Stimulated activated effector memory CD8-positive, alpha-beta T cell treated with anti-CD3 and anti-CD28 coated beads, Interleukin-12 subunit alpha, Interleukin-12 subunit beta, amount 100 ng/mL, for 72 hours (primary cell): ENCODE results near the gene ATXN7L3.

Experiments
- ATAC-seq: fragments of 150-1000 bp; cut with Tn5 transposase; 2 replicates; pipeline ENCODE4 v1.10.0; 2021
- DNase-seq, 2 donors: peaks; one replicate each; pipeline ENCODE4 v3.0.0; 2021 to 2022; ENCODE audit warnings: low spot score in 2 of 2
- H3K27ac Mint-ChIP-seq: one replicate; pipeline ENCODE4 v1.8.0; 2022; ENCODE audit warnings: mild to moderate bottlenecking, mixed read lengths
- H3K36me3 Mint-ChIP-seq: one replicate; pipeline ENCODE4 v1.8.0; 2022; ENCODE audit warnings: mild to moderate bottlenecking, mixed read lengths
- H3K4me1 Mint-ChIP-seq: one replicate; pipeline ENCODE4 v1.8.0; 2022; ENCODE audit warnings: mixed read lengths
- H3K4me3 Mint-ChIP-seq: one replicate; pipeline ENCODE4 v1.8.0; 2022; ENCODE audit warnings: mild to moderate bottlenecking, mixed read lengths
- H3K9me3 Mint-ChIP-seq: one replicate; pipeline ENCODE4 v1.8.0; 2022; ENCODE audit warnings: mixed read lengths

ATXN7L3 gene

GRCh38 chr17:44221084-44221861 lies 21.6 kb upstream of the ATXN7L3 start:
- Mint-ChIP-seq H3K4me1 (peaks cover 35% of the 10 kb centered on the region), H3K27ac (peak overlapping the region; percentile 96), H3K9me3 (no peaks in the 10 kb centered on the region), H3K36me3 (peaks cover 47% of the 10 kb centered on the region), H3K4me3 (peak overlapping the region; percentile 96)
- DNase-seq (peak; percentile 44 to 81), ATAC-seq (peak; percentile 46)

GRCh38 chr17:44220213-44221083 lies 20.8 kb upstream of the ATXN7L3 start:
- Mint-ChIP-seq H3K9me3 (no peaks in the 10 kb centered on the region), H3K36me3 (peaks cover 56% of the 10 kb centered on the region), H3K4me1 (peaks cover 43% of the 10 kb centered on the region), H3K27ac (peak overlapping the region; percentile 96), H3K4me3 (peak overlapping the region; percentile 96)
- ATAC-seq (peak; percentile 23), DNase-seq (peak; percentile 54 to 84)

GRCh38 chr17:44219616-44220212 lies 20.0 kb upstream of the ATXN7L3 start, which contains the start of gene UBTF:
Gene UBTF, minus strand, starts transcription at chr17:44219675. Its CDS starts 1,446 bp downstream, at chr17:44218229.
- peak; percentile 35 for ATAC-seq
- H3K4me3 Mint-ChIP-seq, result peak within 1 kb of the TSS; percentile 96
- no peaks in the 10 kb centered on the region for H3K9me3 Mint-ChIP-seq
- peaks cover 50% of the 10 kb centered on the region for H3K4me1 Mint-ChIP-seq
- peak in 1 of 2 donors; percentile 80 for DNase-seq
- peaks cover 63% of the 10 kb centered on the region for H3K36me3 Mint-ChIP-seq
- H3K27ac Mint-ChIP-seq, result peak within 1 kb of the TSS; percentile 96

- H3K36me3 Mint-ChIP-seq, result peaks cover 69% of the 10 kb centered on the region
- ATAC-seq (peak; percentile 69), DNase-seq (peak; percentile 67 to 84)
- no peaks in the 10 kb centered on the region for H3K9me3 Mint-ChIP-seq
- no peak overlapping the region for H3K4me3 Mint-ChIP-seq
- H3K27ac Mint-ChIP-seq, result no peak overlapping the region
- peaks cover 56% of the 10 kb centered on the region for H3K4me1 Mint-ChIP-seq
Observed at GRCh38 chr17:44219108-44219615, 19.5 kb upstream of the ATXN7L3 start.

GRCh38 chr17:44218344-44219107 lies 18.8 kb upstream of the ATXN7L3 start:
- Mint-ChIP-seq H3K27ac (peak overlapping the region; percentile 93), H3K4me3 (peak overlapping the region; percentile 80), H3K4me1 (peaks cover 62% of the 10 kb centered on the region), H3K9me3 (no peaks in the 10 kb centered on the region), H3K36me3 (peaks cover 75% of the 10 kb centered on the region)
- peak; percentile 83 to 93 for DNase-seq
- ATAC-seq, result peak; percentile 61

GRCh38 chr17:44217738-44218343 lies 18.2 kb upstream of the ATXN7L3 start:
- Mint-ChIP-seq H3K9me3 (no peaks in the 10 kb centered on the region), H3K4me1 (peaks cover 69% of the 10 kb centered on the region), H3K27ac (peak overlapping the region; percentile 93), H3K4me3 (peak overlapping the region; percentile 80), H3K36me3 (peaks cover 82% of the 10 kb centered on the region)
- ATAC-seq, result no peak
- peak in 1 of 2 donors; percentile 69 for DNase-seq

- H3K4me1 Mint-ChIP-seq, result peaks cover 64% of the 10 kb centered on the region
- DNase-seq (no peak), ATAC-seq (no peak)
- H3K4me3 Mint-ChIP-seq, result peak overlapping the region; percentile 80
- peak overlapping the region; percentile 93 for H3K27ac Mint-ChIP-seq
- H3K9me3 Mint-ChIP-seq, result no peaks in the 10 kb centered on the region
- H3K36me3 Mint-ChIP-seq, result peaks cover 79% of the 10 kb centered on the region
Observed at GRCh38 chr17:44216694-44217093, 17.0 kb upstream of the ATXN7L3 start.

- DNase-seq (no peak), ATAC-seq (no peak)
- peaks cover 79% of the 10 kb centered on the region for H3K36me3 Mint-ChIP-seq
- peak overlapping the region; percentile 80 for H3K4me3 Mint-ChIP-seq
- no peaks in the 10 kb centered on the region for H3K9me3 Mint-ChIP-seq
- H3K4me1 Mint-ChIP-seq, result peaks cover 64% of the 10 kb centered on the region
- H3K27ac Mint-ChIP-seq, result peak overlapping the region; percentile 93
Observed at GRCh38 chr17:44216173-44216572, 16.5 kb upstream of the ATXN7L3 start.

- Mint-ChIP-seq H3K9me3 (no peaks in the 10 kb centered on the region), H3K36me3 (peaks cover 81% of the 10 kb centered on the region), H3K4me3 (peak overlapping the region; percentile 80), H3K27ac (peak overlapping the region; percentile 93), H3K4me1 (peaks cover 71% of the 10 kb centered on the region)
- ATAC-seq, result no peak
- no peak for DNase-seq
Observed at GRCh38 chr17:44214896-44215295, 15.2 kb upstream of the ATXN7L3 start.

GRCh38 chr17:44214230-44214494 lies 14.5 kb upstream of the ATXN7L3 start:
- Mint-ChIP-seq H3K4me3 (no peak overlapping the region), H3K9me3 (no peaks in the 10 kb centered on the region), H3K36me3 (peaks cover 88% of the 10 kb centered on the region), H3K4me1 (peaks cover 78% of the 10 kb centered on the region), H3K27ac (peak overlapping the region; percentile 93)
- DNase-seq (no peak), ATAC-seq (no peak)

GRCh38 chr17:44213403-44214229 lies 13.9 kb upstream of the ATXN7L3 start:
- H3K27ac Mint-ChIP-seq, result peak overlapping the region; percentile 93
- peaks cover 94% of the 10 kb centered on the region for H3K36me3 Mint-ChIP-seq
- no peak overlapping the region for H3K4me3 Mint-ChIP-seq
- H3K9me3 Mint-ChIP-seq, result no peaks in the 10 kb centered on the region
- ATAC-seq (no peak), DNase-seq (no peak)
- peaks cover 80% of the 10 kb centered on the region for H3K4me1 Mint-ChIP-seq

GRCh38 chr17:44212507-44213402 lies 13.1 kb upstream of the ATXN7L3 start:
- Mint-ChIP-seq H3K4me3 (no peak overlapping the region), H3K9me3 (no peaks in the 10 kb centered on the region), H3K4me1 (peaks cover 84% of the 10 kb centered on the region), H3K36me3 (peaks cover 94% of the 10 kb centered on the region), H3K27ac (peak overlapping the region; percentile 93)
- DNase-seq, result no peak
- ATAC-seq, result no peak
